ENCODE data around the gene CDH13.

Gene CDH13

DNA sequence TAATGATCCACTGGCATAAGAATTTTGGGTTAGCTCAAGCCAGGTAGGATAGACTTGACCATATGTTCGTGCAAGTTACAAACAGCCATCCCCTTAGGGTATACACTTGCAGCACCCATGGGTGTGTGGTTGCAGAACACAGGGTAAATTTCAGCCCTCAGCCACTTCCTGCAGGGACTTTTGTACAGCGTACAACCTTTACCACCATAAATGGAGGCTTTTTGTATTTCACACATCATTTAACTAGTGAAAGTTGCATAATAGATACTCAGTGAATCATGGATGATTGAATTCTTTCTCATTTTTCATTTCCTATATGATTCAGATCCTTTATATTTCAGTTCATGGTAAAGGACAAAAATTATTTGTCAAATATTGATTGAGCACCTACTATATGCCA is 473.9 kb downstream of the CDH13 start:
- Mint-ChIP-seq H3K27me3 (ENCODE audit: low read depth) (no peaks in the 10 kb centered on the region), H3K4me1 (ENCODE audit: low read depth) (no peaks in the 10 kb centered on the region), H3K36me3 (ENCODE audit: low read depth) (no peaks in the 10 kb centered on the region), H3K4me3 (no peak overlapping the region), H3K9me3 (peaks cover 41% of the 10 kb centered on the region), H3K27ac (no peak overlapping the region)

DNA sequence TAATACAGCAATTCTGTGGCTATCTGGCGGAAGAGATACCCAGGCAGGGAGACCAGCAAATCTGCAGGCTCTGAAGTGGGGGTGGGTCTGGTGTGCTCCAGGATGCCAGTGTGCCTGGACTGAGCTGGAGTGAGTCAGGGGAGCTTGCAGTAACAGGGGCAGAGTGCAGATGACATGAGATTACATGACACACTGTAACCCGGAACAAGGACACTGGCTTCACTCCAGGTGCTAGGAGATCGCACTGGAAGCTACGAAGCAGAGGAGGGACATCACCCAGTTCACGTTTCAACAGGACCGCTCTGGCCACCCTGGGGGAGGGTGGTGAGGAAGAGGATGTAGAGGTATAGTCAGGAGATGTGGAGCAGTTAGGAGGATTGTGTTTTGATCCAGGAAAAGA is 475.6 kb downstream of the CDH13 start:
- no peaks in the 10 kb centered on the region for H3K4me1 Mint-ChIP-seq (ENCODE audit: low read depth)
- H3K36me3 Mint-ChIP-seq (ENCODE audit: low read depth): no peaks in the 10 kb centered on the region
- H3K27ac Mint-ChIP-seq: no peak overlapping the region
- no peaks in the 10 kb centered on the region for H3K27me3 Mint-ChIP-seq (ENCODE audit: low read depth)
- no peak overlapping the region for H3K4me3 Mint-ChIP-seq
- H3K9me3 Mint-ChIP-seq: peaks cover 37% of the 10 kb centered on the region

- Mint-ChIP-seq H3K36me3 (ENCODE audit: low read depth) (no peaks in the 10 kb centered on the region), H3K4me1 (ENCODE audit: low read depth) (no peaks in the 10 kb centered on the region), H3K27ac (no peak overlapping the region), H3K9me3 (peaks cover 17% of the 10 kb centered on the region), H3K4me3 (no peak overlapping the region), H3K27me3 (ENCODE audit: low read depth) (peaks cover 3% of the 10 kb centered on the region)
These were observed 478.7 kb downstream of the CDH13 start for GRCh38 chr16:83105279-83106077.

DNA sequence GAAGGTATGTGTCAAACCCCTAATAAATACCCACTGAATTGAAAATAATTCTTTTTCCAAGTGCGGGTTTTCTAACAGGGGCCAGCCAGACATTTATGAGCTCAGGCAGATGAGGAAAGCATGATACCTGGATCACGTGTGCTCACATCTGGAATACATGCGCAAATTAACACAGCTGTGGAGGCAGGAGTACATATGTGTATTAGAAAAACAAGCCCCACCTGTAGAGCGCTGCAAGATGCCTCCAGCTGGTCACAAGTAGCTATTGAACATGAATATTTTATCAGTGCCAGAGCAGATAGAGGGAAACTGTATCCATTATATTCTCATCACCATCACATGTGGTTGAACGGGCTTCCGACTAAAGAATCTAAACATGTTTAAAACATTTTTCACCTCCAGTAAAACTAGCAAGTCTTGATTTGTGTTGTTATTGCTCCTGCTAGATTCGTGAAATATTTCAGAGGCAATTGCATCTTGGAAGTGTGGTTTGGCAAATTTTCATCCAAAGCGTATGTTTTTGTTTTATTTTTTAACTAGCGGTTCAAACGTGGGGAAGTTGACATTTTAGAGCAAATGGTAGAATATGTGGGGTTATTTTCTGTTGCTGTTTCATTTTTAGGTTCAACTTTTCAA is 482.8 kb downstream of the CDH13 start:
- H3K36me3 Mint-ChIP-seq (ENCODE audit: low read depth): no peaks in the 10 kb centered on the region
- peaks cover 3% of the 10 kb centered on the region for H3K27me3 Mint-ChIP-seq (ENCODE audit: low read depth)
- no peaks in the 10 kb centered on the region for H3K4me1 Mint-ChIP-seq (ENCODE audit: low read depth)
- no peak overlapping the region for H3K4me3 Mint-ChIP-seq
- H3K27ac Mint-ChIP-seq: no peak overlapping the region
- H3K9me3 Mint-ChIP-seq: no peaks in the 10 kb centered on the region

DNA sequence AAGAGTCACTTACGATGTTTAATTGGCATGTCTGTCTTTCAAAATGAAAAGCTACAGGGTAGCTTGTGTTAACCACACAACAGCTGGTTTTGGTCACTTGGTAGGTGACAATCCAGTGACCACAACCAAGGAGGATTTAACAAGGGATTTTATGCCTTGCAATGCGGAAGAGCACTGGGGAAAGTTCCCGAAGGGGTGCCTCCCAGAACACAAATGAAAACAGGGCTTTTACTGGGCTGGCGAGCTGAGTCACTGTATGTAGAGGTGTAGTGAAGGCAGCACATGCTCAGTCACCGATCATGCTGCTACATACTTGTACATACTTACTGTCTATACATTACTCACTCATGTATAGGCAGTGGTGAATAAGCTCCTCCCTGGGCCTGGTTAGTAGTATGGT is 483.5 kb downstream of the CDH13 start:
- no peaks in the 10 kb centered on the region for H3K4me1 Mint-ChIP-seq (ENCODE audit: low read depth)
- no peaks in the 10 kb centered on the region for H3K36me3 Mint-ChIP-seq (ENCODE audit: low read depth)
- H3K9me3 Mint-ChIP-seq: no peaks in the 10 kb centered on the region
- peaks cover 3% of the 10 kb centered on the region for H3K27me3 Mint-ChIP-seq (ENCODE audit: low read depth)
- no peak overlapping the region for H3K27ac Mint-ChIP-seq
- no peak overlapping the region for H3K4me3 Mint-ChIP-seq

DNA sequence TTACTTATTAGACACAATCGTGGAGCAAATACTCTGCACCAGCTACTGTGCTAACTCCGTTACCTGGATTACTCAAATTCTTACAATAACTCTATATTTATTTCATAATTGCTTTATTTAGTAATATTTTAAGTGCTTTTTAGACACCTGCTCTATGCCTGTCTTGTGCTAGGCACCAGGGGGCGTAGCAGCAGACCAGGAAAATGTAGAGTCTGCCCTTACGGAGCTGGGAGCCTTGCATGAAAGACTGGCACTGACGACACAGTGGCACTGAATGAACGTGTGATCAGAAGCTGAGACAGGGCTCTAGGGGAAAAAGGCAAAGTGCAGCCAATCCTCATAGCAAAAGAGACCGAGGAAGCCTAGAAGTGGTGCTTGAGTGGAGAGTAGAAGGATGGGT is 486.5 kb downstream of the CDH13 start:
- no peak overlapping the region for H3K27ac Mint-ChIP-seq
- no peaks in the 10 kb centered on the region for H3K9me3 Mint-ChIP-seq
- H3K4me1 Mint-ChIP-seq (ENCODE audit: low read depth): no peaks in the 10 kb centered on the region
- H3K4me3 Mint-ChIP-seq: no peak overlapping the region
- no peaks in the 10 kb centered on the region for H3K27me3 Mint-ChIP-seq (ENCODE audit: low read depth)
- no peaks in the 10 kb centered on the region for H3K36me3 Mint-ChIP-seq (ENCODE audit: low read depth)

DNA sequence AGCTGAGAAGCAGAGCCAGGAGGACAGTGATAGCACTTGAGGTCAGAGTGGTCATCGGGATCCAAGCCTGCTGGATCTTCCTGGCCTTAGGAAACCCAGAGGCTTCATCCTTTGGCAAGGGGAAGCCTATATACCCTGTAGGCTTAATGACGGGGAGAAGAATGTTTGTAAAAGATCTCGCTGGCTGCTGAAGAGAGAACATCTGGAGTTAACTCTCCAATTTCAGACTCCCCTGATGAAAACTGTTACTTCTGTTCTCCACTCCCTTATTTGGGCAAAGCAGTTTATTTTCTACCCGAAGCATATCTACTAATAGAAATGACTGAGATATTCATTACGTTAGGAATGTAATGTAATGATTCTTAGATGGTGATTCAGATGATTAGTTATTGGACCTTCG is 487.0 kb downstream of the CDH13 start:
- Mint-ChIP-seq H3K27ac (no peak overlapping the region), H3K4me3 (no peak overlapping the region), H3K4me1 (ENCODE audit: low read depth) (no peaks in the 10 kb centered on the region), H3K36me3 (ENCODE audit: low read depth) (no peaks in the 10 kb centered on the region), H3K27me3 (ENCODE audit: low read depth) (no peaks in the 10 kb centered on the region), H3K9me3 (no peaks in the 10 kb centered on the region)

- Mint-ChIP-seq H3K4me3 (no peak overlapping the region), H3K9me3 (no peaks in the 10 kb centered on the region), H3K27me3 (ENCODE audit: low read depth) (no peaks in the 10 kb centered on the region), H3K4me1 (ENCODE audit: low read depth) (no peaks in the 10 kb centered on the region), H3K36me3 (ENCODE audit: low read depth) (no peaks in the 10 kb centered on the region), H3K27ac (no peak overlapping the region)
These were observed 488.9 kb downstream of the CDH13 start for GRCh38 chr16:83115491-83116232.

- Mint-ChIP-seq H3K27ac (no peak overlapping the region), H3K9me3 (no peaks in the 10 kb centered on the region), H3K36me3 (ENCODE audit: low read depth) (no peaks in the 10 kb centered on the region), H3K4me1 (ENCODE audit: low read depth) (no peaks in the 10 kb centered on the region), H3K27me3 (ENCODE audit: low read depth) (no peaks in the 10 kb centered on the region), H3K4me3 (no peak overlapping the region)
These were observed 489.6 kb downstream of the CDH13 start for GRCh38 chr16:83116274-83116892.

DNA sequence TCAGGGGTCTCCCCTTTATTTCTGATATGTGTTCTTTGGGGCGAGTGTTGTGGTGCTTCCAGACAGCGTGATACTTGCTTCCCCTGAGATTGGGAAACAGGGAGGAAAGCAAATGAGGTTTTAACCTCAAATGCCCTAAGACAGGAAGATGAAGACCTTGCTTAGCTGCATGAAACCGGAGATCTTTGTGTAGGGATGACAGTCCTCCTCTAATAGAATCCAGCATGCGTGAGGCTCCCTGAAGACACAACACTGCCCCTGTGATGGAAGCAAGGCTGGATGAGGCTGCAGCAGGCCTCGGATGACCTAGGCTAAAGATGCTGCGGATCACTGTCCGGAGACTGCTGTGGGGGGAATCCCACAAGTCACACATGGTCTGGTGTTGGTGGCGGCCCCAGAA is 491.0 kb downstream of the CDH13 start:
- H3K27ac Mint-ChIP-seq: no peak overlapping the region
- H3K4me1 Mint-ChIP-seq (ENCODE audit: low read depth): no peaks in the 10 kb centered on the region
- no peak overlapping the region for H3K4me3 Mint-ChIP-seq
- no peaks in the 10 kb centered on the region for H3K27me3 Mint-ChIP-seq (ENCODE audit: low read depth)
- no peaks in the 10 kb centered on the region for H3K36me3 Mint-ChIP-seq (ENCODE audit: low read depth)
- H3K9me3 Mint-ChIP-seq: no peaks in the 10 kb centered on the region

DNA sequence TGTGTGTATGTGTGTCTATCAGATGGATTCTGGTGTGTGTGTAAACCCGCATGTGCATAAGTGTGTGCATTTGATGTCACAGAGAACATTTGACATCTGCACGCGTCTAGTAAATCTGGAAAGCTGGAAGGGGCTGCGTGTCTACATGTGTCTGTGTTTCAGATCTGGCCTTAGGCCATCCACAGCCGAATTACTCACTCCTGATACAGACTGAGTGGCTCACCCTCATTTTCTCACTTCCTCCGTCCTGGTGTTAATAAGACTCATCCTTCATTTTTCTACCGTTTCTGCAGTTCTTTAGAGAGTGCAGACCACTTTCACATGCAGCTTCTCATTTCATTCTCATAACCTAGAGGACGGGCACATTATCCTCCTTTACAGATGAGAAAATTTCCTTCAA is 491.6 kb downstream of the CDH13 start:
- H3K9me3 Mint-ChIP-seq: no peaks in the 10 kb centered on the region
- no peak overlapping the region for H3K27ac Mint-ChIP-seq
- H3K4me3 Mint-ChIP-seq: no peak overlapping the region
- no peaks in the 10 kb centered on the region for H3K36me3 Mint-ChIP-seq (ENCODE audit: low read depth)
- no peaks in the 10 kb centered on the region for H3K4me1 Mint-ChIP-seq (ENCODE audit: low read depth)
- no peaks in the 10 kb centered on the region for H3K27me3 Mint-ChIP-seq (ENCODE audit: low read depth)

DNA sequence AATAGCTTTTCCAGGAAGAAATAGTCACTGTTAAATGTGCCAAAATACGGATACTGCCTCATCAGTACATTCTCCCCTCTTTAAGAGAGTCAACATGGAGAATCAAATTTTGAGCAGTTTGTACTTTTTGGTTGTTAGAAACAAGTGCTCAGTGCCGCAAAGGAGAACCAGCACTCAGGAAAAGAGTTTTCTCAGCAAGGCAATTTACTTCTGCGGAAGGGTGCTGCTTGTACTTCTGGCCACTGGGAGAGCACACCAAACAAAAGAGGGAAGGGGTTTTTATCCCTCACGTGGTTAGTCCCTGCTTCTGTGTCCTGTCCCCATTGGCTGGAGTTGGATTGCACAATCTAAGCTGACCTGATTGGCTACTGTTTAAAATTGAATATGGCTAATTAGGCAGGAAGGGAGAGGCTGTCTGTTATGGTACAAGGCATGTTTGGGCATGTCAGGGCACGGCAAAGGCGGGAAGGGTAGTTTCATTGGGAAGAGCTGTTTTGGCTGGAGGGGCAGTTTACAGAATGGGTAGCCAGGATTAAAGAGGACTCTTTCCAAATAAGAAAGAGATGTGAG is 499.3 kb downstream of the CDH13 start:
- Mint-ChIP-seq H3K9me3 (peaks cover 23% of the 10 kb centered on the region), H3K4me1 (ENCODE audit: low read depth) (no peaks in the 10 kb centered on the region), H3K36me3 (ENCODE audit: low read depth) (no peaks in the 10 kb centered on the region), H3K4me3 (no peak overlapping the region), H3K27ac (no peak overlapping the region), H3K27me3 (ENCODE audit: low read depth) (no peaks in the 10 kb centered on the region)

GRCh38 chr16:83128041-83128440 is 501.3 kb downstream of the CDH13 start:
- Mint-ChIP-seq H3K27ac (no peak overlapping the region), H3K36me3 (ENCODE audit: low read depth) (no peaks in the 10 kb centered on the region), H3K27me3 (ENCODE audit: low read depth) (no peaks in the 10 kb centered on the region), H3K4me3 (no peak overlapping the region), H3K9me3 (peaks cover 23% of the 10 kb centered on the region), H3K4me1 (ENCODE audit: low read depth) (no peaks in the 10 kb centered on the region)

- H3K9me3 Mint-ChIP-seq: peaks cover 21% of the 10 kb centered on the region
- no peaks in the 10 kb centered on the region for H3K4me1 Mint-ChIP-seq (ENCODE audit: low read depth)
- H3K36me3 Mint-ChIP-seq (ENCODE audit: low read depth): no peaks in the 10 kb centered on the region
- no peaks in the 10 kb centered on the region for H3K27me3 Mint-ChIP-seq (ENCODE audit: low read depth)
- no peak overlapping the region for H3K27ac Mint-ChIP-seq
- no peak overlapping the region for H3K4me3 Mint-ChIP-seq
These were observed 503.3 kb downstream of the CDH13 start for GRCh38 chr16:83130039-83130438.
